HG02759 (cell line): ENCODE results near the gene CUL9.

Source experiments
- ATAC-seq: cut with Tn5 transposase; IDR thresholded peaks from one replicate; pipeline ENCODE4 v1.9.1; 2021; ENCODE audit warnings: mild to moderate bottlenecking, moderate library complexity; ENCODE audit not compliant: unreplicated experiment

CUL9 gene

GRCh38 chr6:43254138-43254817, 72.3 kb downstream of the CUL9 start:
- ATAC-seq, result no peak

GRCh38 chr6:43254846-43255245, 72.8 kb downstream of the CUL9 start:
- ATAC-seq, result no peak

GRCh38 chr6:43255408-43256054, 73.5 kb downstream of the CUL9 start:
- no peak for ATAC-seq

- no peak for ATAC-seq
These were observed 74.8 kb downstream of the CUL9 start for GRCh38 chr6:43256670-43257366.

- no peak for ATAC-seq
These were observed 75.6 kb downstream of the CUL9 start for GRCh38 chr6:43257367-43258145.

DNA sequence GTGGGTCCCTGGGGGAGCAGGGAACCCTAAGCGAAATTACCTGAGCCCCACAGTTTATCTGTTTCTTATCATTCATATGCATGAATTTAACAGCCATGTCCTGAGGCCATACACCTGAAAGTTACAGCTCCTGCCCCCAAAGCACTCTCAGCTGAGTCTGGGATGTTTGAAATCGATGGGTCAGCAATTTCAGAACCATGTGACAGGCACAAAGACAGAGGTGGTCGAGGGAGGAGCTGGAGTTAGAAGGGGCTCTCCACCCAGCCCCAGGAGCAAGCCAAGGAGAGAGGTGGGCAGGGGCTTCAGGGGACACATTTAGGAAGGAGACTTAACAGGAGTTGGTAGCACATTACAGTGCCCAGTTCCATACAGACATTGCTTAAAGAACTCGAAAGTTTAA, 76.2 kb downstream of the CUL9 start:
- ATAC-seq, result no peak

DNA sequence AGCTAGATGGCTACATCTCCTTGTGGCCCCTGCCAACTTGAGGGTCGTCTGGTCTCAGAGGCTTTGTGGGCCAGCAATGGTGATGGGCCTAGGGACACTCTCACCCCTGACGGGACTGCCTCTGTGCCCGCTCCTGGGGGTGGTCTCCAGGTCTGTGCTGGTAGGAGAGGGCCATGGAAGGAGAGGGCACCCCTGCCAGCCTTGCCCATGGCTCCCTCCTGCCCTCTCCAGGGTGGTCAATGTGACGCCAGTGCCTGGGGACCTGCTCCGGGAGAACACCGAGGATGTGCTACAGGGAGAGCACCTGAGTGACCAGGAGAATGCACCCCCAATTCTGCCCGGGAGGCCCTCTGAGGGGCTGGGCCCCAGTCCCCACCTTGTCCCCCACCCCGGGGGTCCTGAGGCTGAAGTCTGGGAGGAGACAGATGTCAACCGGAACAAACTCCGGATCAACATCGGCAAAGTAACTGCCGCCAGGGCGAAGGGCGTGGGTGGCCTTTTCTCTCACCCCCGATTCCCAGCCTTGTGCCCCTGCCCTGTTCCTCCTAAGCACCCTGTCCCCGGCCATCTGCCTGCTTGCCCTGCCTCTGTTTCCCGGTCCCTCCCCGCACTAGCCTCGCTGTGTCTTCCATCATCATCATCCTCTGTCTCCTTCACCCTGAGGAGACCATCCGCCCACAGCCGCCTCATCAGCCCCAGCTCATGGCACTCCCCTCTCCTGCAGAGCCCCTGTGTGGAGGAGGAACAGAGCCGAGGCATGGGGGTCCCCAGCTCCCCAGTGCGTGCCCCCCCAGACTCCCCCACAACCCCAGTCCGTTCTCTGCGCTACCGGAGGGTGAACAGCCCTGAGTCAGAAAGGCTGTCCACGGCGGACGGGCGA, 77.1 kb downstream of the CUL9 start:
- ATAC-seq, result no peak

GRCh38 chr6:43260791-43261190, 78.8 kb downstream of the CUL9 start:
- no peak for ATAC-seq

DNA sequence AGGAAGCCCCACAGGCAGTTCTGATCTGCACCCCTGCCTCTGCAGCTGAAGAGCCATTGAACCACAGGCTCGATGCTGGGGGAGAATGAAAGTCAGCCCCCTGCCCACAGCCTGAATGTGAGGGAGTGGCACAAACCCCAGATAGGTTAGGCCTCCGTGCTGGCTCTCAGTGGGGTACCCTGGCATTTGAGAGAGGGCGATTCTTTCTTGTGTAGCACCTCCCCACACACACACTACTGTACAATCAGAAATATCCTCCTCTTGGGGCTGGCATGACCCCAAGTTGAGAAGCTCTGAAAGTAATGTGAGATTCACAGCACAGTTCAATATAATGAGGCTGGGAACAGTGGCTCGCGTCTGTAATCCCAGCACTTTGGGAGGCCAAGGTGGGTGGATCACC, 79.2 kb downstream of the CUL9 start:
- ATAC-seq, result no peak

GRCh38 chr6:43262000-43262779, 80.2 kb downstream of the CUL9 start:
- ATAC-seq, result no peak

- no peak for ATAC-seq
These were observed 80.9 kb downstream of the CUL9 start for GRCh38 chr6:43262780-43263313.

DNA sequence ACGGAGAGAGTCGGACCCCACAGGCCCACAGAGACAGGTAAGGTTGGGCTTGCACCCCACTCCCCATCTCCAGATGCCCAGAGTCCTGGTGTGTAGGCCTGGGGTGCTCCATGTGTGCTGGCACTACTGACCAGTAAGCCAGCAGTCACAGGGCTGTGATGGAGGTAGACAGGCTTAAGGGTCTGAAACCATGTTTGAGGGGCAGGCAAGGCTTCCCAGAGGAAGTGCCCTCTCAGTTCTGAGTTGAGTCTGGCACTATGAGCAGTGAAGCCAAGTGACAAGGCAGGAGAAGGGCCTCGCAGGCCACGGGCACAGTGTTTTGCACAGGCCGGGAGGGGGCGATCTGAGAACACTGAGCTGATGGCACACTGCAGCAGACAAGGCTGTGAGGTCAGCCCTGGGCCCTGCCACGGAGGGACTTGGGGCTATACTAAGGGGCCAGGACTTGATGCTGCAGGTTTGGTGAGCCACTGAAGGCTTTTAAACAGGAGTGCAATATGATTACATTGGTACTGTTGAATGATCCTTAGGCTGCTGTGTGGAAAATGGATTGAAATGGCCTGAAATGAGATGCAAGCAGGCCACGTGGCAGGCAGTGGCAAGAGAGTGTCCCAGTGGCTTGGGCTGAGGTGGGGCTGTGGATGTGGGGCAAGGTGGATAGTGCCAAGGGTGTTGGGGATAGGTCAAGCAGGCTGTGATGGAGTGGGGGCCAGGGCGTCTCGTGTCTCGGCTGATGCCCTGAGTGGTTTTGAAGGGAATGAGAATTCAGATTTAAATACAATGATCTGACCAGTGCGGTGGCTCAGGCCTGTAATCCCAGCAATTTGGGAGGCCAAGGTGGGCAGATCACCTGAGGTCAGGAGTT, 81.5 kb downstream of the CUL9 start:
- ATAC-seq, result peak; percentile 86

GRCh38 chr6:43264599-43265145, 82.7 kb downstream of the CUL9 start:
- no peak for ATAC-seq

GRCh38 chr6:43265564-43265963, 83.6 kb downstream of the CUL9 start:
- no peak for ATAC-seq

DNA sequence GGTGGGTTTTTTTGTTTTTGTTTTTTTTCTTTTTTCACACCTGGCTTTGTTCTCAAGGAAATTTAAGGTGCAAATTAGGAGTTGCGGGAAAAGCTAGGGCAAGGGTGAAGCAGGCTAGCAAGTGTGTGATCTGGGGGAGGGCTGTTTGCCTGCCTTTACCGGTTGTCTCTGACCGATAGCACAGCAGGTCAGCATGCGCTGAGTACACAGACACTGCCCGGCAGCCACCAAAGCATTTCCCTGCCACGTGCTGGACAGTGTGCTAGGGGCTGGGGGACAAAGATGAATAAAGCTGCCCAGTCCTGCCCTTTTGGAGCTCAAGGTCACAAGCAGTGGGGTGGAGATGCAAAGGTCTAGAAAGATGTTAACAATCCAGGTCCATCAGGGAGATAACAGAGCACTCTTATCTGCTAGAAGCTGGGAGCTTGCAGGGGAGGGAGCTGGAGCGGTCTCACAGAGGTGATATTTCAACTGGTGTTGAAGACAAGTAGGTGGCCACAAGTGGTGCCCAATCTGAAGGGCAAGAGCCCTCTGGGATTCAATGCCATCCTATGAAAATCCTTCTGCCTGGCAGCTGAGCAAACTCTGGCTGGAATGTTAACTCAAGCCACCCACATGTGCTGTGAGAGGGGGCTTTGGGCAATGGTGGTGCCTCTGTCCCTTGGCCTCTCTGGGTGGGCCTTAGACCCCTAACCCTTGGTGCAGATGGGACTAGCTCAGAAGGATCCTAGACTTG, 85.8 kb downstream of the CUL9 start:
- no peak for ATAC-seq

GRCh38 chr6:43268355-43268700, 86.3 kb downstream of the CUL9 start:
- no peak for ATAC-seq

DNA sequence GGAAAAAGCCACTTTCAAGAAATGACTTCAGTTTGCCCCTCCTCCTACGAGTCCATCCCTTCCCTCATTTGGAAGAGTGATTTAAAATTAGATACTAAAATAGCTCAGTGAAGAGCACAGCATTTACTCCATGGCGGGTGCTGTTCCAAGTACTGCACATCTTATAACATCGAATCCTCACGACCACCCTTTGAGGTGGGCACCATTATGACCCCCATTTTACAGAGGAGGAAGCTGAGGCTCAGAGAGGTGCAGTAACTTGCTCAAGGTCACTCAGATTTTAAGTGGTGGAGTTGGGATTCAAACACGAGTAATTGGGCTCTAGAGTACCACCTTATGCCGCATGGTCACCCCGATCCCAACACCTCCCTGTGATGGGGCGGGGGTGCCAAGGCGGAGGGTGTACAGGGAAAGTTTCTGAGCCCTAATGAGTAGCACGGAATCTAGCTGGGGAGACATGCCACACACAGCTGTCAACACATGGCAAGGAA, 86.8 kb downstream of the CUL9 start:
- no peak for ATAC-seq
